ENCODE results near the gene EOLA1.

Gene EOLA1
- total RNA-seq = 72.3 to 90.4 (median 78.5) reads per million in 4 donors

GRCh38 chrX:149540621-149541520 is at the start of gene EOLA1:
Gene EOLA1 (plus strand): TSS chrX:149541012. CDS start chrX:149545631, 4,619 bp downstream.
- DNase-seq = peak; percentile 73 to 97 (median 81)

- DNase-seq = no peak
These were observed 49.0 kb upstream of the EOLA1 start for GRCh38 chrX:149491812-149492211.

DNA sequence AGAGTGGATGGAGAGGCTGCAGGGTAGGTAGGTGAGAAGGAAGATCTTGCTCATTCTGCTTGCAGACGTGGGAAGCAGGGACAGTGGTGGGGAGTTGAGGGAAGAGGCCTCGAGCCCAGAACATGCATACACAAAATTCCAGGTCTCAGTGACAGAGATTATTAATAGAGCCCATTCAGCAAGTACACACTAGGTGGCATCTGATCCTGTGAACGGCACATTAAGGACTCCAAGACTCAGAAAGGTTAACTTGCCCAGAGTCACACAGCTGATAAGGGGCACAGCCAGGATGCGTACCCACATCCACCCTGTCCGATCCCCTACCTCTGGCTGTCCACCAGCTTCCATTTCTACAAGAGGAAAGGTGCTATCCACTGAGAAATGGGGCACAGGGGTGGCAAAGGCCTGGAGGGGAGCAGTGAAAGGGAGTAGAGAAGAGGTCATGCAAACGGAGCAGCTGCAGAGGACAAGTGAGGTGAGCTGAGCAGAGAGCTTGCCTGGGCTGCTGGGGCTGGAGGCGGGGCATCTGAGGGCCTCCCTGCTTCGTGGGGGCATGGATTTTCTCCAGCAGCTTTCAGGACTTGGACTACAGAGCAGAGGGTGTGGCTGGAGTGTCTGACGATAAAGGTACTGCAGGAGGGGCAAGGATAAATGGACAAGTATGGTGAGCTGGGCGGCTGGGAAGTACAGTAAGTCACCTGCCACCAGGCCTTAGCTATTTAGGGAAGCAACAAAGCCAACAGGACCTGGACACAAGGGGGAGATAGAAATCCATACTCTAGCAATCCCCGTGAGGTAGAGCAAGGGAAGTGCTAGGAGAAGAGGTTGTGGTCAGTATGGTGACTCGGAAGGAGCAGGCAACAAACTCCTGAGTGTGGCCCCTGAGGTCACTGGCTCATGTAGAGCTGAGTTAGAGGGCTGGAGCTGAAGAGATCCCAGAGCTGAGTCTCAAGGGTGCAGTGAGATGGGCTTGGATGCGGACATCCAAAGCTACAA is 46.9 kb upstream of the EOLA1 start:
- no peak for DNase-seq

DNA sequence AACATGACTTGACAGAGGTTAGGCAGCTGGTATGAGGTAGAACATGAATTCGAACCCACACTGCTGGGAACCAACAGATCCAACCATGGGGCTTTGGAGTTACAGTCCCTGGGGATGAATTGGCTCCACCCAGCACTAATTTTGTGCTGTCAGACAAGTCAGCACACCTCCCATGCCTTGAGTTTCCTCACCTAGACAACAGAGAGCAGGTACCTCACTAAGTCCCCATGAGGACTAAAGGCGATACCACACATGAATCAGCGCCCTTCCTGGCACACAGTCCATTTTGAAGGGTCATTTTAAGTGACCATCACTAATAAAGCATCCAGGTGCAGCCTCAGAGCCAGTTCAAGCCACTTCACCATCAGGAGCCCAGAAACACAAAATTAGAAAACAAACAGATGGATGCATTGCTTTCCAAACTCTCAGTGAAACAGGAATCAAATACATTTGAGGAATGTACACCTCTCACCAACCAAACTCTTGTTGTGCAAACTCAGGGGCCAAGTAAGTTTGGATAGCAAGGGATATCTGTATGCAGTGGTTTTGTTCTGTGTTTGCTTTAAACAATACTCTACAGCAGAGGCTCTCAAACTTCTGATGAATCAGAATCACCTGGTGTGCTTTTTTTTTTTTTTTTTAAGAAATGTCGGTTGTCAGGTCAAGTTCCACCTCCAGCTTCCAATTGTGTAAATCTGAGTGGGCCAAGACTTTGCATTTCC is 45.8 kb upstream of the EOLA1 start:
- no peak for DNase-seq

GRCh38 chrX:149495573-149496071 is 45.2 kb upstream of the EOLA1 start:
- DNase-seq = no peak

- no peak for DNase-seq
These were observed 43.8 kb upstream of the EOLA1 start for GRCh38 chrX:149497054-149497453.

GRCh38 chrX:149497626-149498025 is 43.2 kb upstream of the EOLA1 start:
- DNase-seq = no peak

GRCh38 chrX:149498767-149499166 is 42.0 kb upstream of the EOLA1 start:
- DNase-seq = no peak

DNA sequence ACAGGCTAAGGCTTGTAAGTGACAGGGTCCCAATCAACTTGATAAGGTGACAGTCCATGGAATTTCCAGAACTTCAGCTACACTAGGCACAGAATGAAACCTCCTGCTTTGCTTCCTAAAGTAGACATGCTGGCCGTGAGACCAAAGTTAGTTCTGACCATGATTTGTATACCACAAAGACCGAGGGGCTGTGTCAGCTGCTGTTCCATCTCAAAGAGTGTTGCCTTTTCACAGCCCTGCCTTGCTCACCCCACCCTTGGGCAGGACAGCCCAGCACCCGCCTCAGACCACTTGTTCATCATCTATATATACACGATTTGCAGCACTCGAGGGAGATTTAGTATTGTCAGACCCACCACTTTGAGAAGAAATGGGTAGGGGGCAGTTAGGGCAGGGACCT is 41.0 kb upstream of the EOLA1 start:
- no peak for DNase-seq

GRCh38 chrX:149502923-149503322 is 37.9 kb upstream of the EOLA1 start:
- peak in 1 of 5 donors; percentile 43 for DNase-seq

- peak; percentile 47 to 74 (median 52) for DNase-seq
These were observed 37.4 kb upstream of the EOLA1 start for GRCh38 chrX:149503446-149503845.

DNA sequence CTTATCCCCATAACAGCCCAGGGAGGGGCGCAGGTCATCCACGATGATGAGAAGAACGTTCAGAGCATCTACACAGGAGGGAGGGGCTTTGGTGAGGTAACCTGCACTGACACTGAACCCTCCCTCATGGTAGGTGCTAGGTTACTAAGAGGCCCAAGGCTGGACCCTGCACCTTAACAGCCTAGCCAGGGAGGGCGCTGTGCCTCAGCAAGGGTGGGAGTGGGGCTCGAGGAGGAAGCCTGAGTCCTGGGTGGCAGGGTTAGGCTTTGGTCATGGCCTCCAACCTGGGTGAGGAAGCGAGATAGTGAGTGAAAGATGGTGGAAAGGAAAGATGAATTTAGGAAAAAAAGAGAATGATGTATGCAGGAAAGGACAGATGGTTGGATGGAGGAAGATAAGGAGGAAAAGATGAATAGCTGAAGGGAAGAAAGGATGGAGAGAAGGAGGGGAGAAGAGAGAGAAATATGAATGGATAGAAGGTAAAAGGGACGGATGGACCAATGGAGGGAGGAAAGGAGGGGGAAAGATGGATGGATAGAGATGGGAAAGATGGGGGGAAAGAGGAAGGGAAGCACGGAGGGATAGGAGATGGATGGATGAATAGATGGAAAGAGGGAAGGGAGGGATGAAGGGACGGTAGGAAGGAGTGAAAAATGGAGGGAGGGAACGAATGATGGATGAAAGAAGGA is 36.4 kb upstream of the EOLA1 start:
- peak; percentile 30 to 80 (median 62) for DNase-seq

GRCh38 chrX:149504915-149505651 is 35.7 kb upstream of the EOLA1 start, which contains the start of gene IDS:
Gene IDS (minus strand): TSS chrX:149505306. CDS start chrX:149505137, 169 bp downstream.
- DNase-seq = peak; percentile 75 to 86 (median 82)

DNA sequence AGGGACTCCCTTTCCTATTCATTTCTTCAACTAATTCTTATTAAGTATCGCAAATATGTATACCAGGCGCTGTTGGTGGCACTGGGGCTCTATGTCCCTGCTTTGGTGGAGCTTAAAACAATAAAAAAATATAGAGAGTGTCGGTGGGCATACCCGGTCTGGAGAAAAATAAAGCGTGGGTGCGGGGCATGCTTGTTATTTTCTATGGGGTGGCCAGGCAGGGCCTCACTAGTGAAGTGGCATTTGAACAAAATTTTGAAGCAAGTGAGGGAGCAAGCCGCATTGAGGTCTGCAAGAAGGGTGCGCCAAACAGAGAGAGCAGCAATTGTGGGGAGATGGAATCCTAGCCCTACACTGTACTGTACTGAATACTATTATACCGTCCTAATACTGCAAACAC is 35.1 kb upstream of the EOLA1 start:
- no peak for DNase-seq

DNA sequence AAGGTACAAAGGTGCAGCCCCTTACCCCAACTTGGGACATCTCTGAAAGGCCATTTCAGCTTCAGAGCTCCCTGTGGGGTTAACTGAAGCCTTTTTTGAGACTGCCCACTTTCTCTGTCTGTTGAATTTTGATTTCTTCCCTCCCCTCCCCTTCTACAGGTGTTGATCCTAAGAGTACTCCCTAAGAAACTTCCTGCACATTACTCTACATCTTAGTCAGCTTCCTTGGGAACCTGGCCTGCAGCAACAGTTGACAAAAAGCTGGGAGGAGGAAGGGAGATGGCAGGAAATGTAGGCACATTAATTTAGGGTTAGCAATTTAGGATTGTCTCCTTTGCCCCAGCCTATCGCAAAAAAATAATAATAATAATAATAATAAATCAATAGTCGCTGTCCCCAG is 34.5 kb upstream of the EOLA1 start:
- no peak for DNase-seq

DNA sequence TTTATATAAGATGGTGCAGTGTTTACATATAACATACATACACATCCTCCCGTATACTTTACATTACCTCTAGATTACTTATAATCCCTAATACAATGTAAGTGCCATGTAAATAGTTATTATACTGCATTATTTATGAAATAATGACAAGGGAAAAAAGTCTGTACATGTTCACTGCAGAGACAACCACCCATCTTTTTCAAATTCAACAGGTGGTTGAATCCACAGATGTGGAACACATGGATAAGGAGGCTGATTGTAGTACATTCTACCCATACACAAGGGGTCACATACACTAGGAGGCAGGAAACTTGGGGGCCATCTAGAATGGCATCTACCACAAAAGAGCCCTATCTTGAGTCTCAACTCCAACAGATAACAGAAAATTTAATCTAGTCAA is 32.3 kb upstream of the EOLA1 start:
- DNase-seq = no peak

DNA sequence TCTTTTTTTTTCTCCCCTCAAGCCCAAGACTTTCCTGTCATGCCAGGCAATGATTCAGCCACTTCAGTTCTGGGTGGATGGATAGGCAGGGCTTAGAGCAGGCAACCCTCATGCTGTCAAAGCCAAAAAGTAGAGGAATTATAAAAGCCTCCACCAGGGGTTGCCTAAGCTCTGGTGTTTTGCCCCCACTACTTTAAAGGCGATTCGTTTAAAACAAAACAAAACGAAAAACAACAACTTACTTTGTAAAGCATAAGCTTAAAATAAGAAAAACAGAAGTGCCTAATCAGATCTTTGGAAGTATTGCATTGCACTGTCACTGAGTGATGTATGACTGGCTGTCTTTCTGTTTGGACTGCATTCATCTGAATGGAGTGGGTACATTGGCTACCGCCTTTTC is 30.4 kb upstream of the EOLA1 start:
- no peak for DNase-seq

DNA sequence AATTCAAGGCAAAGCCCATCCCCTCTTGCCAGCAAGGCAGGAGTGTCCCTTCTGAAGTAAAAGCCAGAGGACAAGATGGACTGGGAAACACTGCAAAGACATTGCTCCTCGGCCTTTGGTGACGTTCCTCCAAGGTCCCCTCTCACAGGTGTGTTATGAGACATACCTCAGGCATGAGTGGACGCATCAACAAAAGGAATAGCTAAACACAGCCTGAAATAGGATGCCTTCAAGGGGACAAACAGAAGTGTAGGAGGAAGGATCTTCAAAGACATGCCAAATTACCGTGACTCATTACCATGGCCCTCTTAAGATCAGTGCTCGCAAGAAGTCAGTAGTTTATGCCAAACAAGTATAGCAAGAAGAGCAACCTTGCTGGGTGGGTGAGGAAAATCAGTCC is 29.7 kb upstream of the EOLA1 start:
- no peak for DNase-seq

- peak; percentile 26 to 57 (median 39) for DNase-seq
These were observed 28.5 kb upstream of the EOLA1 start for GRCh38 chrX:149512225-149512885.

DNA sequence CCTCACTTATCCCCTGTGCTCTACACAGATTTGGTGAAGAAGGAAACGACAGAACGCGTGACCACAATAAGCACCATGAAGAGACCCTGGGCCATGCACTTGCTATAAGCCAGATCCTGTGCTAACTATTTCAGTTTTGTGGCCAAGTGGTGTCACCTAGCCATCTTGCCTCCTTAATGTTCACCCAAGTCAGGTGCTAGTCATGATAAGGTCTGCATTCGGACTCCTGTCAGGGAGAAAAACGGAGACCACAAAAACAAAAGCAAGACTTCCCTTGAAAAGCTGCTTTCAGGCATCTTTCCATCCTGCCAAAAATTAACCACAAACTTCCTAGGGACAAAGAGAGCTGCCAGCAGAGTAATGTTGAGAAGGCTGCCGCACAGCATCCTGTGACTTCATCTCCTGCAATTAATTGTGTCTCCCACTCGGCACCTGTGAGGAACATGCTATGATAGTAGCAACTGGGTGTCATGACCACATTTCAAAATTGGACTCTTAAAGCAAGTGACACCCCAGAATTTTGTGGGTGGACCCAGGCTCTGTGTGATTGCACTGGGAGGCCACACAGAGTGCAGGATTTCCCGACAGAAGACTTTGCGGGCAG is 26.9 kb upstream of the EOLA1 start:
- no peak for DNase-seq

Measured in T-helper 1 cell (primary cell).